Mesothelial cell of epicardium (in vitro differentiated cells): ENCODE data around the gene INCA1. TPM values are rescaled to one million over a fixed set of nuclear protein-coding genes. Genes with fewer than 3 reads are reported as not detected.

ENCODE experiments used
- DNase-seq, 2 experiments: peaks; one replicate each; pipeline ENCODE4 v3.0.0; 2021; ENCODE audit warnings: low spot score in 2 of 2; ENCODE audit not compliant: unreplicated experiment in 2 of 2
- H3K27ac Mint-ChIP-seq: 2 replicates; pipeline ENCODE4 v1.8.0; 2021; ENCODE audit warnings: mixed read lengths
- H3K27me3 Mint-ChIP-seq: 2 replicates; pipeline ENCODE4 v1.8.0; 2021; ENCODE audit warnings: low read depth, mixed read lengths
- H3K36me3 Mint-ChIP-seq: 2 replicates; pipeline ENCODE4 v1.8.0; 2021; ENCODE audit warnings: mixed read lengths
- H3K4me1 Mint-ChIP-seq: 2 replicates; pipeline ENCODE4 v1.8.0; 2021; ENCODE audit warnings: mixed read lengths
- H3K4me3 Mint-ChIP-seq: 2 replicates; pipeline ENCODE4 v1.8.0; 2021; ENCODE audit warnings: mild to moderate bottlenecking, moderate library complexity, mixed read lengths
- H3K9me3 Mint-ChIP-seq: 2 replicates; pipeline ENCODE4 v1.8.0; 2021; ENCODE audit warnings: mixed read lengths
- CTCF ChIP-seq: fragments of 200-600 bp; sonication (generic); IDR thresholded peaks from one replicate; pipeline ENCODE4 v1.5.0; 2021; ENCODE audit warnings: antibody characterized with exemption; ENCODE audit not compliant: unreplicated experiment
- total RNA-seq: library from RNA; stranded (reverse); gene quantifications from 3 replicates; pipeline ENCODE4 v1.2.1, GENCODE V29; 2021

Gene INCA1
- total RNA-seq, 1 donor from 2014 or later: 2.7 TPM

DNA sequence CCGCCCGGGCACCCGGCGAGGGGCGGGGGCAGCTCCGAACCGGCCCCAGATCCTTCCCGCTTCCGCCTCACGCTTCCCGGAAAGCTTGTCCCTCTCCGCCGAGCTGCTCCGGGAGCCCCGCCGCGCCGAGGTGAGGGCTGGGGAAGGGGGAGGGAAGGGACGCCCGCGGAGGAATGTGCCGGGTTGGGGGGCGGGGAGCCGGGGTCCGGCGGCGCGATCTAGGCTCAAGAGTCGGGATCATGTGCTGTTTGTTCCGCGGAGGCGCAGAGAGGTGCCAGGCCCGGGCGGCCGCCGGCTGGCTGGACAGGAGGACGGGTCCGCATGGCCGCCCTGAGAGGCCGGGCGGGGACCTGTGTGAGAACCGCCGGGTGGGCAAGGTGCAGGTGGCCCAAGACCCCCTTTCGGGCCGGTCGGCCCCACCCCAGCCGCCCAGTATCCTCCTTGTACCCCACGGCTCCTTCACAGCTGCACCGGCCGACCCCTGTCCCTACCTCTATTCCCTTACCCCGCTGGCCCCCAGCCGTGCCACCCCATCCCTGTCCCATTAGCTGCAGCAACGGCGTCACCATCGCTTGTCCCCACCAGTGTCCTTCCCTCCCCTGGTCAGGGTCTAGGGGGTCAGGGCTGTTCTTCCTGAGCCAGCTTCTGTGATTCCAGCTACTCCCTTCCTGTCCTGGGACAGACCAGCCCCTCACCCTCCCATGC, 857 bp upstream of the INCA1 start:
- H3K4me1 Mint-ChIP-seq: peaks cover 16% of the 10 kb centered on the region
- DNase-seq: peak; percentile 59 to 76
- peak overlapping the region; percentile 77 for H3K27ac Mint-ChIP-seq
- peaks cover 13% of the 10 kb centered on the region for H3K36me3 Mint-ChIP-seq
- no peak for TF ChIP-seq CTCF
- no peaks in the 10 kb centered on the region for H3K9me3 Mint-ChIP-seq
- peaks cover 5% of the 10 kb centered on the region for H3K27me3 Mint-ChIP-seq
- H3K4me3 Mint-ChIP-seq: peak overlapping the region; percentile 86

- H3K4me1 Mint-ChIP-seq: peaks cover 14% of the 10 kb centered on the region
- H3K9me3 Mint-ChIP-seq: no peaks in the 10 kb centered on the region
- DNase-seq: no peak
- H3K27me3 Mint-ChIP-seq: peaks cover 5% of the 10 kb centered on the region
- no peak overlapping the region for H3K27ac Mint-ChIP-seq
- no peaks in the 10 kb centered on the region for H3K36me3 Mint-ChIP-seq
- H3K4me3 Mint-ChIP-seq: no peak overlapping the region
- no peak for TF ChIP-seq CTCF
These were observed 3.2 kb downstream of the INCA1 start for GRCh38 chr17:4994081-4994595.

- Mint-ChIP-seq H3K9me3 (no peaks in the 10 kb centered on the region), H3K27me3 (no peaks in the 10 kb centered on the region), H3K4me3 (peak overlapping the region; percentile 81), H3K4me1 (peaks cover 27% of the 10 kb centered on the region), H3K27ac (peak overlapping the region; percentile 89), H3K36me3 (no peaks in the 10 kb centered on the region)
- no peak for TF ChIP-seq CTCF
- DNase-seq: no peak
These were observed 9.4 kb downstream of the INCA1 start for GRCh38 chr17:4987767-4988567.

DNA sequence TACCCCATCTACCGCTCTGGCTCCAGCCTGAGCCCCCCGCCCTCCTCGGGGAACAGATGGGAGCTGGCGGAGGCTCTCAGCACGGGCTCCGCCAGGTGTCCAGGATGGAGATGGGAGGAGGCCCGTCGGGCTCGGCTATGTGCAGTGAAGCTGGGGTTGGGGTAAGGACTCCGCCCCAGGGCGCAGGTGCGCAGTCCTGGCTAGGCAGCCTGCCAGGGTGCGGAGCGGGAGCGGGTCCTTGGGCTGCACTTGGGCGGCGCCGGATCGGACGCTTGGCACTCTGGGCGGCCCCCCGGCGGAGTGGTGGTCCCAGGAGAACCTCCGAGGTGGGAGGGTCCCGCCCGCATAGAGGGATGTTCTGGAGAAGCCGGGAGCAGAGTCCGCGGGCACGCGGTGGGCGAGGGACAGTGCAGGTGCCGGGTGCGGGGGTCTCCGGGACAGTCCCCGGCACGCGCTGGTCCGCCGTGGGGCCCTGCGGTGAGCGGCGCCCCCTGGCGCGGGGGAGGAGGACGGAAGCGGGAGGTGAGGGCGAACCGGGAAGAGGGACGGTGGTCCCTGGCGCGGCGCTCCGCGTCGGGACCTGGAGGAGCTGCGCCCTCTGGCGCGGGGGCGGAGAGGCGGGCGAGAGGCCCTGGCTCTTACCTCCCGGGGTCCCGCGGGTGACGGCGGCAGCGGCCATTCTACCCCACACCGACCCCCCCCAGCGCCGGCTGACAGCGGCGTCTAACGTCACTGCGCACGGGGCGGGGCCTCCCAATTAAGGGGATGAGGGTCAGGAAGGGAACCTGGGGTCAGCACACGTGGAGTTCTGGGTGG, 10.2 kb downstream of the INCA1 start, which contains the start of gene CAMTA2:
Gene CAMTA2, minus strand, starts transcription at position 725 of the 816 bp plus-strand sequence. CDS start 1,453 bp downstream, outside the sequence.
- DNase-seq: peak; percentile 57 to 76
- peaks cover 4% of the 10 kb centered on the region for H3K36me3 Mint-ChIP-seq
- H3K9me3 Mint-ChIP-seq: no peaks in the 10 kb centered on the region
- peak; percentile 69 for TF ChIP-seq CTCF
- H3K27me3 Mint-ChIP-seq: no peaks in the 10 kb centered on the region
- peaks cover 27% of the 10 kb centered on the region for H3K4me1 Mint-ChIP-seq
- H3K4me3 Mint-ChIP-seq: peak within 1 kb of the TSS; percentile 81
- peak within 1 kb of the TSS; percentile 89 for H3K27ac Mint-ChIP-seq

- Mint-ChIP-seq H3K4me3 (peak overlapping the region; percentile 81), H3K4me1 (peaks cover 27% of the 10 kb centered on the region), H3K36me3 (peaks cover 4% of the 10 kb centered on the region), H3K9me3 (no peaks in the 10 kb centered on the region), H3K27me3 (no peaks in the 10 kb centered on the region), H3K27ac (peak overlapping the region; percentile 66)
- TF ChIP-seq CTCF: no peak
- DNase-seq: no peak
These were observed 10.9 kb downstream of the INCA1 start for GRCh38 chr17:4986403-4986802.
